DOHH2 (cell line): ENCODE measurements around the gene USP32.

Experiments used
- CTCF ChIP-seq: fragments of 200-600 bp; sonication (generic); IDR thresholded peaks from one replicate; pipeline ENCODE4 v1.5.1; 2014; ENCODE audit warnings: antibody characterized with exemption, mild to moderate bottlenecking, low read depth, low read length; ENCODE audit not compliant: poor library complexity, severe bottlenecking
- EZH2phosphoT487 ChIP-seq: fragments of 200-600 bp; sonication (generic); IDR thresholded peaks from 2 replicates; pipeline ENCODE4 v1.6.1; 2017; ENCODE audit warnings: borderline replicate concordance, mild to moderate bottlenecking, antibody characterized with exemption, low read length, moderate library complexity, mixed read lengths

DNA sequence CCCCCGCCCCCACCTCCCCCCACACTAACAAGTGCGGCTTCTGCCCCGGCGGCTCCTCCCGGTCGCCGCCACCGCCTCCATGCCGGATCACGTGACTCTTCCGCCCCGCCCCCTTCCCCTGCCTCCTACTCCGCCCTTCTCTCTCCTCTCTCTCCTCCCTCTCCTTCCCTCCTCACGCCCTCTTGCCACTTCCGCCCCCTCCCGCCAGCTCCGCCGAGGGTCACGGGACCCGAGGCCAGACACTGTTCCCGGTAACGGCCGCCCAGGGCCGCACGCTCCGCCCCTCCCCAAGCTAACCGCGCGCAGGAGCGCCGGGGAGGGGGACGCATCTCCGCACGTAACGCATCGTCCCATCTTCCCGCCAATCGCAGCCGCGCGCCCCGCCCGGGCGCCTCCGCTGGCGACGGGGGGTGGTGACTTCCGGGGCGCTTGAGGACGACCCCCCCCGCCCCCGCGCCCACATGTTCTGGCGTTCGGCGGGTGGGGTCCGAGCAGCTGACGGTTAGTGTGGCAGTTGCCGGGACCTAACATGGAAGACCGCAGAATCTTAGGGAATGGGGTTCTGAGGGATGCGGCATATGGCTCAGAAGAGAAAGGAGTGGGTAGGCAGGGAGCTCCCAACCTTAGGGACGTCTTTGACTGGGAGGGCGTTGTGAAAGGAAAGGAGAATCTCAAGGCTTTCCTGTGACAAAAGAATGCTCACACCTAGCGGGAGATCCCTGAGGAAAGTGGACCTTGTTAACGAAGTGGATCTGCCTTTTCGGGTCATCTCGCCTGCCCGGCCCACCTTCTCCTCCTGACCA is at the start of gene USP32:
- TF ChIP-seq CTCF (no peak), EZH2phosphoT487 (no peak)
